Left lung (tissue), 10 donors: ENCODE measurements around the gene PIGZ. TPM values are rescaled to one million over a fixed set of nuclear protein-coding genes. Genes with fewer than 3 reads are reported as not detected.

Experiments
- ATAC-seq: fragments of 200-7000 bp; cut with Tn5 transposase; one replicate; pipeline ENCODE4 v1.9.1; 2020; ENCODE audit warnings: moderate library complexity
- DNase-seq, 4 donors: peaks; one replicate each; pipeline ENCODE4 v3.0.0-alpha.2; 2013 to 2020
- H3K27ac ChIP-seq, 2 donors: fragments of 200-600 bp; sonication (generic) in 1 of 2; one replicate each; pipeline versions ENCODE4 v1.5.0 to v1.8.0; 2020 to 2021
- H3K27me3 ChIP-seq, 2 donors: fragments of 200-600 bp; sonication (generic) in 1 of 2; one replicate each; pipeline versions ENCODE4 v1.5.0 to v1.8.0; 2020 to 2021
- H3K36me3 ChIP-seq, 2 donors: fragments of 200-600 bp; sonication (generic) in 1 of 2; one replicate each; pipeline versions ENCODE4 v1.5.0 to v1.8.0; 2020 to 2021
- H3K4me1 ChIP-seq, 2 donors: fragments of 200-600 bp; one replicate each; pipeline ENCODE4 v1.8.0; 2021
- H3K4me3 ChIP-seq, 2 donors: fragments of 200-600 bp; sonication (generic) in 1 of 2; one replicate each; pipeline versions ENCODE4 v1.5.0 to v1.8.0; 2020 to 2021; ENCODE audit warnings: mild to moderate bottlenecking in 1 of 2
- H3K9me3 ChIP-seq, 2 donors: fragments of 200-600 bp; sonication (generic) in 1 of 2; one replicate each; pipeline versions ENCODE4 v1.5.0 to v1.8.0; 2020 to 2021
- intact Hi-C, 2 donors: fragments of 100-400 bp; cut with DNase I; formaldehyde crosslinking; loops; one replicate each; pipeline versions ENCODE4 v1.11.2 to v1.14.2; 2022
- polyA plus RNA-seq, 6 donors: library from polyadenylated mRNA; unstranded; fragments of 120-200 nt; gene quantifications; one replicate each; pipeline ENCODE4 v1.2.1, GENCODE V29; 2013; ENCODE audit not compliant: insufficient read length in 6 of 6
- total RNA-seq, 2 donors: library from RNA; stranded (reverse); fragmentation: NEBNext Ultra II Directional; extraction: Animal tissue kit (Norgen Biotek cat#: 25700); gene quantifications; one replicate each; pipeline ENCODE4 v1.2.1, GENCODE V29; 2021
- TF ChIP-seq, protein P1 (sequence below), 2 donors: fragments of 200-600 bp; sonication (generic) in 1 of 2; IDR thresholded peaks; one replicate each; pipeline versions ENCODE4 v1.5.0 to v1.8.0; 2021; ENCODE audit warnings: antibody characterized with exemption in 2 of 2
- donor health status: DM: no; HTN: yes; CAD: no.
- donor health status: DM: no; HTN: no; CAD: no.

PIGZ gene
- total and polyA plus RNA-seq, 8 donors: 1.0 to 6.3 (median 2.0) TPM

DNA sequence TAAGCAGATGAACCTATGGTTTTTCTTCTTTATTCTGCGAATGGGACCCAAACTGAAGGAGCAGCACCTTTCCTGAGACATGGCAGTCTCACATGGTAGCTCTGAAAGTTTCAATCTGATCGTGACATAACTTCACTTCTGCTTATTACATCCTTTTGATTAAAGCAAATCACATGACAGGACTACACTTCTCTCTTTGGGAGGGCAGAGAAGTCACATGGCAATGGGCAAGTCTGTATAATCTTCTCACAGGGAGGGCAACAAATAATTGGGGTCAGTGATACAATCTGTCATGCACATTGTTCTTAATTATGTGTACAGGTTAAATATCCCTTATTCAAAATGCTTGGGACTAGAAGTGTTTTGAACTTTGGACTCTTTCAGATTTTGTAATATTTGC is 47.9 kb downstream of the PIGZ start:
- no peak for ATAC-seq
- no peaks in the 10 kb centered on the region for H3K27me3 ChIP-seq
- TF ChIP-seq, protein P1, sequence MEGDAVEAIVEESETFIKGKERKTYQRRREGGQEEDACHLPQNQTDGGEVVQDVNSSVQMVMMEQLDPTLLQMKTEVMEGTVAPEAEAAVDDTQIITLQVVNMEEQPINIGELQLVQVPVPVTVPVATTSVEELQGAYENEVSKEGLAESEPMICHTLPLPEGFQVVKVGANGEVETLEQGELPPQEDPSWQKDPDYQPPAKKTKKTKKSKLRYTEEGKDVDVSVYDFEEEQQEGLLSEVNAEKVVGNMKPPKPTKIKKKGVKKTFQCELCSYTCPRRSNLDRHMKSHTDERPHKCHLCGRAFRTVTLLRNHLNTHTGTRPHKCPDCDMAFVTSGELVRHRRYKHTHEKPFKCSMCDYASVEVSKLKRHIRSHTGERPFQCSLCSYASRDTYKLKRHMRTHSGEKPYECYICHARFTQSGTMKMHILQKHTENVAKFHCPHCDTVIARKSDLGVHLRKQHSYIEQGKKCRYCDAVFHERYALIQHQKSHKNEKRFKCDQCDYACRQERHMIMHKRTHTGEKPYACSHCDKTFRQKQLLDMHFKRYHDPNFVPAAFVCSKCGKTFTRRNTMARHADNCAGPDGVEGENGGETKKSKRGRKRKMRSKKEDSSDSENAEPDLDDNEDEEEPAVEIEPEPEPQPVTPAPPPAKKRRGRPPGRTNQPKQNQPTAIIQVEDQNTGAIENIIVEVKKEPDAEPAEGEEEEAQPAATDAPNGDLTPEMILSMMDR (IDR thresholded peaks at IDR 0.05): no peak
- no peak overlapping the region for H3K27ac ChIP-seq
- H3K4me3 ChIP-seq: no peak overlapping the region
- intact Hi-C loops: no loop called here
- H3K4me1 ChIP-seq: no peaks in the 10 kb centered on the region
- H3K36me3 ChIP-seq: peaks cover 0 to 38% of the 10 kb centered on the region in 2 donors
- no peak for DNase-seq
- no peaks in the 10 kb centered on the region for H3K9me3 ChIP-seq

DNA sequence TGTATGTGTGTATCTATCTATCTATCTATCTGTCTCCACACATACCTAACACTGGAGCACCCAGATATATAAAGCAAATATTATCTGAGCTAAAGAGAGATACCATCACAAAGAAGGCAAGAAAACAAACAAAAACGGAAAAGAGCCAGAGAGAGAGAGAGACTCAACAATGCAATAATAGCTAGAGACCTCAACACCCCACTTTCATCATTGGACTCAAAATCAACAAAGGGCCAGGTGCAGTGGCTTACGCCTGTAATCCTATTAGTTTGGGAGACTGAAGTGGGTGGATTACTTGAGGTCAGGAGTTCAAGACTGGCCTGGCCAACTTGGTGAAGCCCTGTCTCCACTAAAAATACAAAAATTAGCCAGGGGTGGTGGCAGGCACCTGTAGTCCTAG is 49.7 kb downstream of the PIGZ start:
- Histone ChIP-seq H3K4me3 (no peak overlapping the region), H3K27ac (no peak overlapping the region), H3K27me3 (no peaks in the 10 kb centered on the region), H3K36me3 (peaks cover 0 to 44% of the 10 kb centered on the region in 2 donors), H3K4me1 (no peaks in the 10 kb centered on the region), H3K9me3 (no peaks in the 10 kb centered on the region)
- DNase-seq (no peak), ATAC-seq (no peak)
- intact Hi-C loops: no loop called here
- TF ChIP-seq, protein P1 (IDR thresholded peaks at IDR 0.05): no peak

DNA sequence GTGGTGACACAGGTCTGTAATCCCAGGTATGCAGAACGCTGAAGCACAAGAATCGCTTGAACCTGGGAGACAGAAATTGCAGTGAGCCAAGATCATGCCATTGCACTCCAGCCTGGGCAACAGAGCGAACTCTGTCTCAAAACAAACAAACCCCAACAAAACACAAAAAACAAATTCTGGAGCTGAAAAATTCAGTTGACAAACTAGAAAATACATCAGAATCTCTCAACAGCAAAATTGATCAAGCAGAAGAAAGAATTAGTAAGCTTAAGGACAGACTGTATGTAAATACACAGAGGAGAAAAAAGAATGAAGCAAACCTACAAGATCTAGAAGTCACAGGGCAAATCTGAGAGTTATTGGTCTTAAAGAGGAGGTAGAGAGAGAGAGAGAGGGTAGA is 51.6 kb downstream of the PIGZ start:
- intact Hi-C loops: no loop called here
- Histone ChIP-seq H3K9me3 (no peaks in the 10 kb centered on the region), H3K27ac (no peak overlapping the region), H3K36me3 (peaks cover 0 to 27% of the 10 kb centered on the region in 2 donors), H3K4me3 (no peak overlapping the region), H3K4me1 (no peaks in the 10 kb centered on the region), H3K27me3 (no peaks in the 10 kb centered on the region)
- TF ChIP-seq, protein P1 (IDR thresholded peaks at IDR 0.05): no peak
- ATAC-seq: no peak
- no peak for DNase-seq

DNA sequence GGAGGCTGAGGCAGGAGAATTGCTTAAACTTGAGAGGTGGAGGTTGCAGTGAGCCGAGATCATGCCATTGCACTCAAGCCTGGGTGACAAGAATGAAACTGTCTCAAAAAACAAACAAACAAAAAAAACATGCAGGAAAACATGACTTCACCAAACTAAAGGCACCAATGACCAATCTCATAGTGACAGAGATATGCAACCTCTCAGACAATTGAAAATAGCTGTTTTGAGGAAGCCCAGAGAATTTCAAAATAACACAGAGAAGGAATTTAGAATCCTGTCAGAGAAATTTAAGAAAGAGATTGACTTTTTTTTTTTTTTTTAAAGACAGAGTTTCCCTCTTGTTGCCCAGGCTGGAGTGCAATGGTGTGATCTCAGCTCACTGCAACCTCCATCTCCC is 52.4 kb downstream of the PIGZ start:
- H3K27ac ChIP-seq: no peak overlapping the region
- H3K4me3 ChIP-seq: no peak overlapping the region
- no peaks in the 10 kb centered on the region for H3K27me3 ChIP-seq
- ATAC-seq (no peak), DNase-seq (no peak)
- peaks cover 0 to 24% of the 10 kb centered on the region in 2 donors for H3K36me3 ChIP-seq
- TF ChIP-seq, protein P1 (IDR thresholded peaks at IDR 0.05): no peak
- intact Hi-C loops: no loop called here
- H3K9me3 ChIP-seq: no peaks in the 10 kb centered on the region
- no peaks in the 10 kb centered on the region for H3K4me1 ChIP-seq

GRCh38 chr3:196915375-196915774 is 53.3 kb downstream of the PIGZ start:
- H3K36me3 ChIP-seq: peaks cover 0 to 24% of the 10 kb centered on the region in 2 donors
- H3K9me3 ChIP-seq: no peaks in the 10 kb centered on the region
- H3K4me3 ChIP-seq: no peak overlapping the region
- TF ChIP-seq, protein P1 (IDR thresholded peaks at IDR 0.05): no peak
- DNase-seq (no peak), ATAC-seq (peak; percentile 71)
- intact Hi-C loops: no loop called here
- H3K27ac ChIP-seq: no peak overlapping the region
- no peaks in the 10 kb centered on the region for H3K27me3 ChIP-seq
- H3K4me1 ChIP-seq: no peaks in the 10 kb centered on the region
